Duodenal mucosa (tissue), 2 donors: ENCODE measurements around the gene MYOD1.

ENCODE experiments used
- H3K27ac ChIP-seq: one replicate; pipeline ENCODE4 v1.7.0; 2013; ENCODE audit warnings: low read depth, low read length
- H3K27me3 ChIP-seq, 2 donors: one replicate each; pipeline ENCODE4 v1.7.0; 2013; ENCODE audit warnings: low read length in 2 of 2, control low read depth in 1 of 2; ENCODE audit not compliant: insufficient read depth in 2 of 2, control insufficient read depth in 1 of 2
- H3K36me3 ChIP-seq, 2 donors: one replicate each; pipeline ENCODE4 v1.7.0; 2013; ENCODE audit warnings: low read length in 2 of 2, control low read depth in 1 of 2; ENCODE audit not compliant: insufficient read depth in 2 of 2, control insufficient read depth in 1 of 2
- H3K4me1 ChIP-seq, 2 donors: one replicate each; pipeline ENCODE4 v1.7.0; 2013; ENCODE audit warnings: low read length in 2 of 2, control low read depth in 1 of 2; ENCODE audit not compliant: insufficient read depth in 2 of 2, control insufficient read depth in 1 of 2
- H3K4me3 ChIP-seq, 2 donors: one replicate each; pipeline ENCODE4 v1.7.0; 2013; ENCODE audit warnings: low read length in 2 of 2, low read depth in 1 of 2
- H3K9ac ChIP-seq, 2 donors: one replicate each; pipeline ENCODE4 v1.7.0; 2013; ENCODE audit warnings: low read length in 2 of 2, low read depth in 1 of 2
- H3K9me3 ChIP-seq, 2 donors: one replicate each; pipeline ENCODE4 v1.7.0; 2013; ENCODE audit warnings: low read length in 2 of 2, control low read depth in 1 of 2; ENCODE audit not compliant: control insufficient read depth in 1 of 2

MYOD1 gene

DNA sequence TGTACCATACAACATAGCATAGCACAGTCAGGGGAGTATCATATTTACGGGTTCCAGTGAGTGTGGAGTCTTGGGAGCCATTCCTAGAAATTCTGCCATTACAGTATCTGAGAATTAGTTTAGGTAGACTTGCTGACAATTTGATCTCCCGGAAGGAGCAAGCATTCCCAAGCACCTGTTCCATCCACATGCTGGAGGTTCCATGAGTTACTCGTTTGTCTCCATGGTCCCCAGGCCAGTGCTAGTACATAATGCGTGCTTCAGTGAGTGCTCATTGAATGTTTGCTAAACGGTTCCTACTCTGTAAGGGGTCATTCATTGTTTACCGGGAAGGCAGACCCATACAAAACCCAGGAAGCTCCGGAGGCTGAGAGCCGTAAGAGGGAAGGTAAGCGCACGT, 27.4 kb upstream of the MYOD1 start:
- Histone ChIP-seq H3K9ac (no peak overlapping the region), H3K4me1 (no peaks in the 10 kb centered on the region), H3K27ac (no peak overlapping the region), H3K36me3 (no peaks in the 10 kb centered on the region), H3K4me3 (no peak overlapping the region), H3K27me3 (peaks cover 33 to 34% of the 10 kb centered on the region in 2 donors), H3K9me3 (no peaks in the 10 kb centered on the region)

- no peak overlapping the region for H3K9ac ChIP-seq
- H3K27me3 ChIP-seq = peaks cover 41 to 43% of the 10 kb centered on the region in 2 donors
- no peaks in the 10 kb centered on the region for H3K9me3 ChIP-seq
- no peak overlapping the region for H3K4me3 ChIP-seq
- no peak overlapping the region for H3K27ac ChIP-seq
- H3K4me1 ChIP-seq = no peaks in the 10 kb centered on the region
- H3K36me3 ChIP-seq = no peaks in the 10 kb centered on the region
Measured at GRCh38 chr11:17692931-17693330, 26.4 kb upstream of the MYOD1 start.

GRCh38 chr11:17693531-17693930, 25.8 kb upstream of the MYOD1 start:
- Histone ChIP-seq H3K36me3 (no peaks in the 10 kb centered on the region), H3K4me1 (no peaks in the 10 kb centered on the region), H3K27me3 (peaks cover 42 to 43% of the 10 kb centered on the region in 2 donors), H3K9me3 (no peaks in the 10 kb centered on the region), H3K27ac (no peak overlapping the region), H3K4me3 (no peak overlapping the region), H3K9ac (no peak overlapping the region)

DNA sequence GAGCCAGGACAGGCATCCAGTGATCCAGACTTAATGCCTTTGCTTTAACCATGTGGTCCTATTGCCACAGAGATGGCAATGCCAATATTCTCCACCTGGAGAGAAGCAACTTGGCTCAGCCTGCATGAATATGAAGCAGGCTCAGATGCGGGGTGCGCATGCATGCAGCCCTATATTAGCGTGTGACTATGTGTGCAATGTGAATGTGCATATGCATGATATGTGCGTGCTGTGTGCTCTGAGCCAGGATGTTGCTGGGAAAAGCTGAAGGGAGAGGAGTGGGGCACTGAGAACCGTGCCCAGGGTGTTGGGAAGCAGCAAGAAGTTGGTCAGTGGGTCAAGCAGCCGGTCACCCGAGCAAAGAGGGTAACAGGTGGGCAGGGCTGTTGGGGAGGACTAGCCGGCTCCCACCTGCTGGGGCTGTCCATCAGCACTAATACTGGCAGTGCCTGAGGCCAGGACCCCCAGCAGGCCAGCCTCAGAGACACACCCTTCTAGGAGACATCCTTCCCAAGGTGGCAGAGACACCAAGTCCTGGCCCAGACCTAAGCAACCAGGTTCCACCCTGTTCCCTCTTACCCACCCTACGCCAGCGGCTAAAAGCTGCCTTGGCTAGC, 24.8 kb upstream of the MYOD1 start:
- Histone ChIP-seq H3K27me3 (peaks cover 43 to 45% of the 10 kb centered on the region in 2 donors), H3K4me3 (no peak overlapping the region), H3K27ac (no peak overlapping the region), H3K36me3 (no peaks in the 10 kb centered on the region), H3K4me1 (no peaks in the 10 kb centered on the region), H3K9me3 (no peaks in the 10 kb centered on the region), H3K9ac (no peak overlapping the region)

DNA sequence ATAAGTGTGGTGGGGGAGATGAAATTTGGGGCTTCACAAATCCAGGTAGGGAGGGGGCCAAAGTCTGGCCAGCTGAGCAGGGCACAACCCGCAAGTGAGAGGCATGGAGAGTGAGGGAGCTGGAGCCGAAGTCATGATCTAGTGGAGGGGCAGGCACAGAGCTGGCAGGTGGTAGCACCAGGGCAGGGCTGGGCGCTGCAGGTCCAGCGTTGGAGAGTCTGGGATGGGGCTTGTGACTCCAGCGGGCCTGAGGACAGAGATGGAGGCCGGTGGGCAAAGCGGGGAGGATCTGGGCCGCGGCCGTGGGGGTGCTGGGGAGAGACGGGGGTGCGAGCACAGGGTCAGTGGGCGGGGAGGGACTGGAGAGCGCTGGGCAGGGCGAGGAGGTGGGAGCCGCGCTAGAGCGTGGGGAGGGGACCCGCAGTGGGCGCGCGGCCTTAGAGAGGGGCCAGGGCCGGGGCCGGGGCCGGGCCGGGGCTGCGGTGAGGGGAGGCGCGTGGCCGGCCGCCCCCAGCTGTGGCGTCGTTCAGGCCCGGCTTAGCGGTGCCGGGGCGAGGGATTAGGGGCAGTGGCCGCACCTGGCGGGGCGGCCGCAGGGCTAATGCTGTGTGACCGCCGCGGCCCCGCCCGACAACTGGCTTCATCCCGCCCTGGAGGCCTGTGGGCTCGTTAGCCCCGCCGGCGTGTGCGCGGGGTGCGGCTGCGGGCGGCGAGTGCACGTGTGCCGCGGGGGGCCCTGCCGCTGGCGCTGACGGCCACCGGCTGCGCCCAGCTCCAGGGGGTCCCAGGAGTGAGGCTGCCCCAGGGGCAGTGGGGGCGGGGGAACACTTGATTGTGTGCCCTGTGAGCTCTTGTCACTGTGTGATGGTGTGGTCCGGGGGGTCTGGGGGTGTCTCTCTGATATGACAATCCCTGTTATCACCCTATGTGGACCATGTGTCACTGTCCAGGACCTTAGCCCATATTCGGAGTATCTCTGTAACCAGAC, 23.6 kb upstream of the MYOD1 start:
- Histone ChIP-seq H3K9me3 (no peaks in the 10 kb centered on the region), H3K36me3 (no peaks in the 10 kb centered on the region), H3K27me3 (peaks cover 43 to 44% of the 10 kb centered on the region in 2 donors), H3K9ac (no peak overlapping the region), H3K4me1 (no peaks in the 10 kb centered on the region), H3K27ac (no peak overlapping the region), H3K4me3 (no peak overlapping the region)

GRCh38 chr11:17696741-17697140, 22.6 kb upstream of the MYOD1 start:
- Histone ChIP-seq H3K36me3 (no peaks in the 10 kb centered on the region), H3K4me1 (no peaks in the 10 kb centered on the region), H3K27me3 (peaks cover 43 to 44% of the 10 kb centered on the region in 2 donors), H3K4me3 (no peak overlapping the region), H3K9me3 (no peaks in the 10 kb centered on the region), H3K9ac (no peak overlapping the region), H3K27ac (no peak overlapping the region)

DNA sequence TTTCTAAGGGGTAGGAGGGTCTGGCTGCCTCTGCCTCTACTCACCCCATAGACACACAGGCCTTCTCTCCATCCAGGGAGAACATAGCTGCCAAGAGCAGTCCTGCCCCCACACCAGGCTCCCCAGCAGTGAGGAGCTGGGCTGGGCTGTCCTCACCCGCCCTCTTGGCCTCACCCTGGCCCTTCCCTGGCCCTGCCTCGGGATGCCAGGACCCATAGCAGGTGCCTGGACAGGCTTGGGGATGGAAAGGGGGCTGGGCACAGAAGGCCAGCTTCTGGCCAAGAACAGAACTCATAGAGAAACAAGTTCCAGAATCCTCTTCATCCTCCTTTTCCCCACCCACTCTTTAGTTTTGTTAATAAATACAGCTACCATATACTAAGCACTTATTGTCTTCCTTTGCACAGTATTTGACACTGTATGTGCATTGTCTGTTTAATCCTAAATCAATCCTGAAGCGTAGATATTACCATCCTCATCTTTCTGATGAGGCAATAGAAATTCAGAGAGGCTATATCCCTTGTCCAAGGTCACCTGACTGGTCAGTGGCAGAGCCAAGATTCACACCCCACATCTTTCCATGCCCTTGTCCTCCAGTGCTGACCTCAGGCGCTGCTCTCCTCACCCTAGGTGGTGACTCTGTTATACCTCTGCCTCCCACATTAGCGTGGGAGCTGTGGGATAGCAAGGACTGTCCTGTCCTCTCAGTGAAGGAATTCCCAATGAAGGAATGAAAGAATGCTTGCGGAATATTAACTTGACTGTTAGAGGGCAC, 22.0 kb upstream of the MYOD1 start:
- H3K36me3 ChIP-seq = no peaks in the 10 kb centered on the region
- peaks cover 43 to 44% of the 10 kb centered on the region in 2 donors for H3K27me3 ChIP-seq
- no peak overlapping the region for H3K4me3 ChIP-seq
- no peaks in the 10 kb centered on the region for H3K9me3 ChIP-seq
- no peak overlapping the region for H3K27ac ChIP-seq
- no peak overlapping the region for H3K9ac ChIP-seq
- no peaks in the 10 kb centered on the region for H3K4me1 ChIP-seq

DNA sequence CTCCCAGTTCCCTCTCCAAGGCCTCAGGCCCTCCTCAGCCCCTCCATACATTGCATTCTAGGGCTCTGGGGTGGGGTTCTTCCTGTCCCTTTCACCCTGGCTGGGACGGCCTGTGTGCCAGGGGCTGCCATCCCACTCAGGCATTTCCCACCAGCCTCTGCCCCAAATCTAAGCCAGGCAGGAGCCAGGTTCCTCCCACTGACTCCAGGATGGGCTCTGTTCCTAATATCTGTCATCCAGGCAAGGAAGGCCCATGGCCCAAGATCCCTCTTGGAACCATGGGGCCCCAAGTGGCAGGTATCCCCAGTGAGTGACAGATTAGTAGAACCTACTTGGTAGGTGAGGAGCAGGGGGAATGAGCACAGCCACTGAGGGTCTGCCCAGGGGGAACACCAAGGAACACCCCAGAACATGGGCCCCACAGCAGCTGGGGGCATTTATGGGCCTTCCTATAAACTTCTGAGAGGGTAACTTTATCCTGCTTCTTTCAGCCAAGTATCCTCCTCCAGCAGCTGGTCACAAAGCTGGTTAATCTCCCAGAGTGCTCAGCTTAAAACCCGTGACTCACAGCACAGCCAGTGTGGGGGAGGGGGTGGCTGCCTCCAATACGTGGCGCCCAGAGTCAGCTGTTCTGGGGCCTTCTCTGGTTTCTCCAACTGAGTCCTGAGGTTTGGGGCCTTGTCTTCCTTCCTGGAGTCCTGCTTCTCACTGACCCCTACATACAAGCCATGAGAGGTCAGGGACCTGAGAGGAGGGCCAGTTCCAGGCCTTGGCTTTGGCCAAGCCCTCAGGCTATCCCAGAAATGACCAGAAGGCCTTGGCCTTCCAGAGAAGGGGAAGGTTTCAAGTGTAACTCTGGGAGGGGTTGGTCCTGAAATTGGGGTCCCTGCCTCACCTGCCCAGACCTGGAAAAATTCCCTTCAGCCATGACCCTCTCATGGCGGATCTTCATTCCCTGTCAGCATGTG, 19.9 kb upstream of the MYOD1 start:
- Histone ChIP-seq H3K27ac (no peak overlapping the region), H3K27me3 (peaks cover 32 to 36% of the 10 kb centered on the region in 2 donors), H3K4me3 (no peak overlapping the region), H3K36me3 (no peaks in the 10 kb centered on the region), H3K9me3 (peaks cover 4 to 7% of the 10 kb centered on the region in 2 donors), H3K9ac (no peak overlapping the region), H3K4me1 (no peaks in the 10 kb centered on the region)

DNA sequence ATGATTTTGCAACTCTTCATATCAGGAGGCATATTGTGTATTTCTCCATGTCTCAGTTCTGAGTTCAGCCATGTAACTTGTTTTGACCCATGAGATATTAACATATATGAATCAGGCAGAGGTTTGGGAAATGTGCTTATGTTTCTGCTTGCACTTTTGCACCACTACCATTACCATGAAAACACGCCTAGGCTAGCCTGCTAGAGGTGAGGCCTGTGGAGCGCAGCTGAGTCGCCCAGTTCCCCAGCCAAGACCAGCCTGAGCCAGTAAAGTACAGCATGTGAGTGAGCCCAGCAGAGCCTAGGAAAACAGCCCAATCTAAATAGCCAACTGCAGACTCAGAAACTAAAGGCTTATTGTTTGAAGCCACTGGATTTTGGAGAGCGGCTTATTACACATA, 18.4 kb upstream of the MYOD1 start:
- no peaks in the 10 kb centered on the region for H3K36me3 ChIP-seq
- peaks cover 4 to 7% of the 10 kb centered on the region in 2 donors for H3K9me3 ChIP-seq
- no peaks in the 10 kb centered on the region for H3K4me1 ChIP-seq
- H3K27ac ChIP-seq = no peak overlapping the region
- H3K4me3 ChIP-seq = no peak overlapping the region
- no peak overlapping the region for H3K9ac ChIP-seq
- H3K27me3 ChIP-seq = peaks cover 19 to 23% of the 10 kb centered on the region in 2 donors
